ENCODE measurements around the gene GNPTAB. TPM values are rescaled to one million over a fixed set of nuclear protein-coding genes. Genes with fewer than 3 reads are reported as not detected.
A peak's percentile ranks its signal among the peaks of the same experiment; 100 is the strongest.

The GNPTAB gene
- total and polyA plus RNA-seq, 2 donors (not counting 1 experiment from before 2014, with no cell fraction given), result 10.4 to 79.4 TPM

GRCh38 chr12:101740566-101740965 is 90.2 kb downstream of the GNPTAB start:
- no peak overlapping the region for H2AFZ ChIP-seq (ENCODE audit: insufficient read depth, low read depth, low read length, poor library complexity, severe bottlenecking)
- H3K79me2 ChIP-seq (ENCODE audit: control insufficient read depth, insufficient read depth, low read length), result no peaks in the 10 kb centered on the region
- DNase-seq (no peak), ATAC-seq (ENCODE audit: low read depth) (no peak)
- no peak overlapping the region for H3K4me3 ChIP-seq (ENCODE audit: control extremely low read depth in 1 of 5, extremely low read depth in 1 of 5, insufficient read depth in 1 of 5, low read depth in 2 of 5, low read length in 4 of 5)
- peaks cover 33 to 35% of the 10 kb centered on the region in 2 donors for H3K4me1 ChIP-seq (ENCODE audit: control insufficient read depth in 2 of 2, insufficient read depth in 2 of 2, low read length in 2 of 2)
- no peak overlapping the region for H3K27ac ChIP-seq (ENCODE audit: low read length in 2 of 2)
- no peaks in the 10 kb centered on the region for H3K9me3 Mint-ChIP-seq (ENCODE audit: insufficient read depth)
- no peak overlapping the region for H3K9ac ChIP-seq (ENCODE audit: low read length)
- no peaks in the 10 kb centered on the region for H3K27me3 Mint-ChIP-seq
- H4K20me1 ChIP-seq (ENCODE audit: control insufficient read depth, insufficient read depth, low read length, poor library complexity, severe bottlenecking), result no peaks in the 10 kb centered on the region
- H3K4me3 Mint-ChIP-seq, result no peak overlapping the region
- H3K9me3 ChIP-seq (ENCODE audit: control extremely low read depth in 1 of 3, control insufficient read depth in 2 of 3, insufficient read depth in 1 of 3, low read length in 2 of 3), result peaks cover 0 to 11% (median 0%) of the 10 kb centered on the region in 3 donors
- intact Hi-C loops (cut with micrococcal nuclease), result loop anchor here (2.0 to 10.0 kb wide), 2 partner anchors 14 to 1704 kb away; no protein-coding TSS in a partner anchor
- H3K4me2 ChIP-seq (replicated peaks; ENCODE audit: low read depth, low read length, poor library complexity, severe bottlenecking), result no peak overlapping the region
- no peaks in the 10 kb centered on the region for H3K27me3 ChIP-seq (replicated peaks in 1 of 4; ENCODE audit: control extremely low read depth in 1 of 4, control insufficient read depth in 3 of 4, insufficient read depth in 4 of 4, low read length in 3 of 4)
- TF ChIP-seq CTCF (IDR thresholded peaks at IDR 0.05) (no peak), EZH2 (IDR thresholded peaks at IDR 0.05; ENCODE audit: borderline replicate concordance, insufficient read depth, low read depth, low read length, poor library complexity, severe bottlenecking) (no peak)
- H3K4me1 Mint-ChIP-seq, result peaks cover 45% of the 10 kb centered on the region
- peaks cover 0 to 8% of the 10 kb centered on the region in 2 experiments for H3K36me3 ChIP-seq (replicated peaks in 1 of 2; ENCODE audit: control extremely low read depth in 1 of 2, control insufficient read depth in 1 of 2, extremely low read depth in 1 of 2, insufficient read depth in 2 of 2, low read length in 1 of 2)
- POLR2A ChIA-PET, result interaction anchor here (0.6 to 0.7 kb wide), 3 partner anchors 11 to 41 kb away, joined by 3 to 7 read pairs (median 4); no protein-coding TSS in a partner anchor
- 100% methylated on average over 4 of the region's 5 CpGs for WGBS (ENCODE audit: insufficient coverage)
- CTCF ChIA-PET, result no interaction called here
- peak overlapping the region; percentile 99 for H3K27ac Mint-ChIP-seq

DNA sequence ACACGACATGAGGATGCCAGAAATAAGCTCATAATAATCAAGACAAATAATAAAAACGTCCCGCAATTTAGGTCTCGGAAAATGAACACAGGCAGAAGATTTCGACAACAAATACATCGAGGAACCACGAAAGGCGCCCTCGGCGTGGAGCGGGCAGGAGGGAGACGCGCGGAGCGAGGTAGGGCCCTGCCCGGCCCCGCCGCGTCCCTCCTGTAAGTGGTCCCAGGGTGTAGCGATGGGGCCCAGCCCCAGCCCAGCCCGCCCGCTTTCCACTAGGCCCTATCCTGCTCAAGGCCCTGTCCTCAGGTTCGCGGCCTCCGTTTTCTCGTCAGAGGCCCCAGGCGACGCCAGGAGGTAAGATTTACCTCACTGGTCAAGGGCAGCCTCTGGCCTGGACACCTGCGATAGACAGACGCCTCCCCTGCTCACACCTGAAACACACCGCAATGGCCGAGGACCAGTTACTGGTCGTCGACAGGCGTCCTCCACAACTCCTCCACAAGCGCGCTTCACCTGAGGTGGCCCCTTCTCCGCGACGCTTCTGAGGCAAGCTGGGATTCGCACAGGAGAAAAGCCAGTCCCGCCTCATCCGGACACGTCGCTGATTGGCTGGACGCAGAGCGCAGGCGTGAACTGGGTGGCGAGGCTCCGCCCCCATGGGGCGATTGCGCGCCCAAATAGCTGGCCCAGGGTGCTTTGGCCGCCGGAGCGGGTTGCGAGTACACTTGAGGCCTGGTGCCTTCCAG is 91.7 kb downstream of the GNPTAB start, which contains the start of gene SYCP3:
SYCP3 (minus strand) TSS at position 543 of the 746 bp plus-strand sequence. CDS start 1,527 bp downstream, outside the sequence.
- ChIA-PET POLR2A (no interaction called here), CTCF (no interaction called here)
- H3K4me1 ChIP-seq (ENCODE audit: control insufficient read depth in 2 of 2, insufficient read depth in 2 of 2, low read length in 2 of 2), result peaks cover 21 to 24% of the 10 kb centered on the region in 2 donors
- H3K9me3 Mint-ChIP-seq (ENCODE audit: insufficient read depth), result no peaks in the 10 kb centered on the region
- TF ChIP-seq EZH2 (IDR thresholded peaks at IDR 0.05; ENCODE audit: borderline replicate concordance, insufficient read depth, low read depth, low read length, poor library complexity, severe bottlenecking) (no peak), CTCF (IDR thresholded peaks at IDR 0.05) (no peak)
- H3K4me3 Mint-ChIP-seq, result no peak within 1 kb of the TSS
- H3K27me3 ChIP-seq (replicated peaks in 1 of 4; ENCODE audit: control extremely low read depth in 1 of 4, control insufficient read depth in 3 of 4, insufficient read depth in 4 of 4, low read length in 3 of 4), result no peaks in the 10 kb centered on the region
- no peak within 1 kb of the TSS for H3K27ac ChIP-seq (ENCODE audit: low read length in 2 of 2)
- peak within 1 kb of the TSS; percentile 38 for H3K27ac Mint-ChIP-seq
- WGBS (ENCODE audit: insufficient coverage), result 99% methylated on average over 50 of the region's 57 CpGs
- H3K36me3 ChIP-seq (replicated peaks in 1 of 2; ENCODE audit: control extremely low read depth in 1 of 2, control insufficient read depth in 1 of 2, extremely low read depth in 1 of 2, insufficient read depth in 2 of 2, low read length in 1 of 2), result peaks cover 0 to 7% of the 10 kb centered on the region in 2 experiments
- no peak within 1 kb of the TSS for H2AFZ ChIP-seq (ENCODE audit: insufficient read depth, low read depth, low read length, poor library complexity, severe bottlenecking)
- no peaks in the 10 kb centered on the region for H3K79me2 ChIP-seq (ENCODE audit: control insufficient read depth, insufficient read depth, low read length)
- H3K9me3 ChIP-seq (ENCODE audit: control extremely low read depth in 1 of 3, control insufficient read depth in 2 of 3, insufficient read depth in 1 of 3, low read length in 2 of 3), result peaks cover 0 to 11% (median 0%) of the 10 kb centered on the region in 3 donors
- H3K4me1 Mint-ChIP-seq, result peaks cover 31% of the 10 kb centered on the region
- H3K4me3 ChIP-seq (ENCODE audit: control extremely low read depth in 1 of 5, extremely low read depth in 1 of 5, insufficient read depth in 1 of 5, low read depth in 2 of 5, low read length in 4 of 5), result no peak within 1 kb of the TSS
- intact Hi-C loops (cut with micrococcal nuclease), result no loop called here
- DNase-seq (no peak), ATAC-seq (ENCODE audit: low read depth) (no peak)
- no peaks in the 10 kb centered on the region for H3K27me3 Mint-ChIP-seq
- no peak within 1 kb of the TSS for H3K4me2 ChIP-seq (replicated peaks; ENCODE audit: low read depth, low read length, poor library complexity, severe bottlenecking)
- H3K9ac ChIP-seq (ENCODE audit: low read length), result no peak within 1 kb of the TSS
- no peaks in the 10 kb centered on the region for H4K20me1 ChIP-seq (ENCODE audit: control insufficient read depth, insufficient read depth, low read length, poor library complexity, severe bottlenecking)
